GM23338 (cell line): ENCODE data around the gene UTP4. TPM values are rescaled to one million over a fixed set of nuclear protein-coding genes. Genes with fewer than 3 reads are reported as not detected.

Experiments used
- ATAC-seq: fragments of 200-7000 bp; cut with Tn5 transposase; 3 replicates; pipeline ENCODE4 v1.9.1; 2020
- DNase-seq: peaks from one replicate; pipeline ENCODE4 v3.0.0-alpha.2; 2015; ENCODE audit warnings: low spot score
- H2AFZ ChIP-seq: fragments of 200-600 bp; sonication (generic); 2 replicates; pipeline ENCODE4 v1.8.0; 2016; ENCODE audit warnings: antibody characterized with exemption, mild to moderate bottlenecking, moderate library complexity
- H3F3A ChIP-seq: fragments of 200-600 bp; sonication (generic); replicated peaks from 2 replicates; pipeline ENCODE4 v1.8.0; 2017; ENCODE audit warnings: antibody characterized with exemption, mixed run types, low read depth
- H3K27ac ChIP-seq: fragments of 200-600 bp; sonication (generic); 2 replicates; pipeline ENCODE4 v1.6.1; 2016; ENCODE audit warnings: low read depth
- H3K27me3 ChIP-seq: fragments of 200-600 bp; sonication (generic); 2 replicates; pipeline ENCODE4 v1.8.0; 2016; ENCODE audit warnings: mild to moderate bottlenecking, mixed run types, moderate library complexity; ENCODE audit not compliant: insufficient read depth
- H3K36me3 ChIP-seq: fragments of 200-600 bp; sonication (generic); 2 replicates; pipeline ENCODE4 v1.8.0; 2016; ENCODE audit warnings: mild to moderate bottlenecking; ENCODE audit not compliant: insufficient read depth
- H3K4me1 ChIP-seq: fragments of 200-600 bp; sonication (generic); 2 replicates; pipeline ENCODE4 v1.8.0; 2016; ENCODE audit warnings: mild to moderate bottlenecking, moderate library complexity; ENCODE audit not compliant: insufficient read depth
- H3K4me2 ChIP-seq: fragments of 200-600 bp; sonication (generic); 2 replicates; pipeline ENCODE4 v1.7.1; 2017; ENCODE audit warnings: mixed run types
- H3K4me3 ChIP-seq: fragments of 200-600 bp; sonication (generic); 2 replicates; pipeline ENCODE4 v1.6.1; 2016; ENCODE audit warnings: mixed run types
- H3K79me2 ChIP-seq: fragments of 200-600 bp; sonication (generic); replicated peaks from 2 replicates; pipeline ENCODE4 v1.8.0; 2017; ENCODE audit warnings: mild to moderate bottlenecking; ENCODE audit not compliant: insufficient read depth
- H3K9me2 ChIP-seq: fragments of 200-600 bp; sonication (generic); 2 replicates; pipeline ENCODE4 v1.8.0; 2017; ENCODE audit not compliant: insufficient read depth
- H4K20me1 ChIP-seq: fragments of 200-600 bp; sonication (generic); replicated peaks from 2 replicates; pipeline ENCODE4 v1.8.0; 2017; ENCODE audit warnings: mild to moderate bottlenecking; ENCODE audit not compliant: insufficient read depth
- H3K27ac Mint-ChIP-seq: 2 replicates; pipeline ENCODE4 v1.8.0; 2020; ENCODE audit warnings: inconsistent platforms, mild to moderate bottlenecking, moderate library complexity, mixed read lengths
- H3K27me3 Mint-ChIP-seq: 3 replicates; pipeline ENCODE4 v1.8.0; 2022; ENCODE audit warnings: low read depth, mild to moderate bottlenecking, moderate library complexity, mixed read lengths, inconsistent platforms; ENCODE audit not compliant: insufficient read depth, poor library complexity
- H3K36me3 Mint-ChIP-seq: 3 replicates; pipeline ENCODE4 v1.8.0; 2021; ENCODE audit warnings: low read depth, mild to moderate bottlenecking, inconsistent platforms, moderate library complexity, mixed read lengths
- H3K4me1 Mint-ChIP-seq: 3 replicates; pipeline ENCODE4 v1.8.0; 2020; ENCODE audit warnings: mild to moderate bottlenecking, inconsistent platforms, mixed read lengths
- H3K4me3 Mint-ChIP-seq: 3 replicates; pipeline ENCODE4 v1.8.0; 2021; ENCODE audit warnings: moderate library complexity, mild to moderate bottlenecking, inconsistent platforms, mixed read lengths
- H3K9me3 Mint-ChIP-seq: 3 replicates; pipeline ENCODE4 v1.8.0; 2020; ENCODE audit warnings: moderate library complexity, mild to moderate bottlenecking, inconsistent platforms, mixed read lengths
- CREB1 ChIP-seq: fragments of 250-450 bp; sonication (Bioruptor Pico); IDR thresholded peaks from 2 replicates; pipeline ENCODE4 v1.5.0; 2020; ENCODE audit warnings: low read depth, mild to moderate bottlenecking, moderate library complexity
- CTCF ChIP-seq, 2 experiments: fragments of 200-600 bp in 1 of 2; sonication (generic) in 1 of 2; conservative IDR thresholded peaks; 2 replicates each; pipeline versions ENCODE4 v1.5.1 to v1.6.1; 2016 to 2017; ENCODE audit warnings: antibody characterized with exemption in 2 of 2, low read depth in 2 of 2, mild to moderate bottlenecking in 2 of 2, moderate library complexity in 1 of 2
- ETS1 ChIP-seq: IDR thresholded peaks from 2 replicates; pipeline ENCODE4 v1.6.1; 2016; ENCODE audit warnings: antibody characterized with exemption
- EZH2 ChIP-seq: fragments of 200-600 bp; sonication (generic); IDR thresholded peaks from one replicate; pipeline ENCODE4 v1.8.0; 2017; ENCODE audit warnings: antibody characterized with exemption, mild to moderate bottlenecking, low read depth; ENCODE audit not compliant: unreplicated experiment
- EZH2phosphoT487 ChIP-seq: fragments of 200-600 bp; sonication (generic); IDR thresholded peaks from one replicate; pipeline ENCODE4 v1.8.1; 2018; ENCODE audit warnings: antibody characterized with exemption; ENCODE audit not compliant: unreplicated experiment
- JUNB ChIP-seq: IDR thresholded peaks from one replicate; pipeline ENCODE4 v1.6.1; 2016; ENCODE audit warnings: antibody characterized with exemption; ENCODE audit not compliant: unreplicated experiment
- NANOG ChIP-seq: IDR thresholded peaks from 2 replicates; pipeline ENCODE4 v1.6.1; 2016; ENCODE audit warnings: antibody characterized with exemption, borderline replicate concordance
- POLR2AphosphoS5 ChIP-seq: IDR thresholded peaks from 2 replicates; pipeline ENCODE4 v1.6.1; 2016; ENCODE audit warnings: antibody characterized with exemption, low read depth
- REST ChIP-seq: IDR thresholded peaks from one replicate; pipeline ENCODE4 v1.6.1; 2018; ENCODE audit warnings: antibody characterized with exemption; ENCODE audit not compliant: unreplicated experiment
- STAT1 ChIP-seq: IDR thresholded peaks from one replicate; pipeline ENCODE4 v1.6.1; 2016; ENCODE audit warnings: antibody characterized with exemption; ENCODE audit not compliant: unreplicated experiment
- ZNF114 ChIP-seq: fragments of 250-450 bp; sonication (Bioruptor Pico); IDR thresholded peaks from 2 replicates; pipeline ENCODE4 v1.5.0; 2020; ENCODE audit warnings: mild to moderate bottlenecking, moderate library complexity
- ZNF331 ChIP-seq: fragments of 250-450 bp; sonication (Bioruptor Pico); IDR thresholded peaks from 2 replicates; pipeline ENCODE4 v1.5.0; 2020; ENCODE audit warnings: low read depth, mild to moderate bottlenecking, moderate library complexity
- ZNF462 ChIP-seq: fragments of 250-450 bp; sonication (Bioruptor Pico); IDR thresholded peaks from 2 replicates; pipeline ENCODE4 v1.5.0; 2020; ENCODE audit warnings: mild to moderate bottlenecking, moderate library complexity
- polyA plus RNA-seq: library from polyadenylated mRNA; unstranded; fragments of >200 nt; fragmentation: Nextera tagmentation; extraction: Ambion mirVana; gene quantifications from 2 replicates; pipeline ENCODE4 v1.2.1, GENCODE V29; 2016
- total RNA-seq: library from RNA; depleted of rRNA; stranded (reverse); fragments of >200 nt; shearing (Covaris generic); gene quantifications from 2 replicates; pipeline ENCODE4 v1.2.3, GENCODE V29; 2014

Gene UTP4
- total and polyA plus RNA-seq, 2 experiments from 2014 or later: 63.2 to 66.6 TPM

GRCh38 chr16:69197573-69197972 is 65.1 kb downstream of the UTP4 start:
- H3K4me1 ChIP-seq: no peaks in the 10 kb centered on the region
- DNase-seq (no peak), ATAC-seq (no peak)
- no peak overlapping the region; the same call in 1 of the 2 replicates for H3K27ac ChIP-seq
- H3K4me3 ChIP-seq: no peak overlapping the region
- H3K36me3 ChIP-seq: no peaks in the 10 kb centered on the region
- H3K4me2 ChIP-seq: no peak overlapping the region
- Mint-ChIP-seq H3K36me3 (no peaks in the 10 kb centered on the region), H3K27ac (no peak overlapping the region), H3K27me3 (no peaks in the 10 kb centered on the region), H3K4me3 (no peak overlapping the region), H3K4me1 (no peaks in the 10 kb centered on the region), H3K9me3 (no peaks in the 10 kb centered on the region)
- H4K20me1 ChIP-seq: 0 out of 2 replicates have a peak, but pooled peaks cover 7% of the 10 kb centered on the region
- no peaks in the 10 kb centered on the region for H3K9me2 ChIP-seq
- peaks cover 82% of the 10 kb centered on the region for H3K79me2 ChIP-seq
- no peak overlapping the region for H2AFZ ChIP-seq
- no peaks in the 10 kb centered on the region for H3K27me3 ChIP-seq
- H3F3A ChIP-seq: no peaks in the 10 kb centered on the region
- TF ChIP-seq CTCF (conservative IDR thresholded peaks at IDR 0.05; ENCODE audit: low read depth in 2 of 2) (no peak), JUNB (no peak), ZNF331 (CRISPR knock-in tag) (no peak), ETS1 (no peak), EZH2phosphoT487 (no peak), ZNF114 (CRISPR knock-in tag) (no peak), CREB1 (CRISPR knock-in tag) (no peak), EZH2 (no peak), ZNF462 (no peak), STAT1 (no peak), POLR2AphosphoS5 (no peak), NANOG (no peak), REST (no peak)
